ENCODE data around the gene B4GALT7.

Gene B4GALT7

DNA sequence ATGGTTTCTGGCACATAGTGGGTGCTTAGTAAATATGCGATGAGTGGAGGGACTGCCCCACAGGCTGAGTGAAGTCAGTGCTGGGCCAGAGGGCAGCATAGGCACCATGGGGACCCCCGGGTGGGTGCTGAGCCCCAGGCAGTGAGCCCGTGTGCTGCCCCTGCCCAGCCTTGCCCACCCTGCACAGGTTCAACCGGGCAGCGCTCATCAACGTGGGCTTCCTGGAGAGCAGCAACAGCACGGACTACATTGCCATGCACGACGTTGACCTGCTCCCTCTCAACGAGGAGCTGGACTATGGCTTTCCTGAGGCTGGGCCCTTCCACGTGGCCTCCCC, 7.2 kb downstream of the B4GALT7 start:
- no peak overlapping the region for H3K4me3 ChIP-seq (ENCODE audit: low read depth, low read length)
- in situ Hi-C loops (cut with HindIII; ENCODE audit: low sequenced_read_pairs): no loop called here
- TF ChIP-seq, protein P1, sequence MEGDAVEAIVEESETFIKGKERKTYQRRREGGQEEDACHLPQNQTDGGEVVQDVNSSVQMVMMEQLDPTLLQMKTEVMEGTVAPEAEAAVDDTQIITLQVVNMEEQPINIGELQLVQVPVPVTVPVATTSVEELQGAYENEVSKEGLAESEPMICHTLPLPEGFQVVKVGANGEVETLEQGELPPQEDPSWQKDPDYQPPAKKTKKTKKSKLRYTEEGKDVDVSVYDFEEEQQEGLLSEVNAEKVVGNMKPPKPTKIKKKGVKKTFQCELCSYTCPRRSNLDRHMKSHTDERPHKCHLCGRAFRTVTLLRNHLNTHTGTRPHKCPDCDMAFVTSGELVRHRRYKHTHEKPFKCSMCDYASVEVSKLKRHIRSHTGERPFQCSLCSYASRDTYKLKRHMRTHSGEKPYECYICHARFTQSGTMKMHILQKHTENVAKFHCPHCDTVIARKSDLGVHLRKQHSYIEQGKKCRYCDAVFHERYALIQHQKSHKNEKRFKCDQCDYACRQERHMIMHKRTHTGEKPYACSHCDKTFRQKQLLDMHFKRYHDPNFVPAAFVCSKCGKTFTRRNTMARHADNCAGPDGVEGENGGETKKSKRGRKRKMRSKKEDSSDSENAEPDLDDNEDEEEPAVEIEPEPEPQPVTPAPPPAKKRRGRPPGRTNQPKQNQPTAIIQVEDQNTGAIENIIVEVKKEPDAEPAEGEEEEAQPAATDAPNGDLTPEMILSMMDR (IDR thresholded peaks at IDR 0.05; ENCODE audit: low read depth, low read length, missing control alignments): no peak
- DNase-seq (ENCODE audit: low read depth): no peak

DNA sequence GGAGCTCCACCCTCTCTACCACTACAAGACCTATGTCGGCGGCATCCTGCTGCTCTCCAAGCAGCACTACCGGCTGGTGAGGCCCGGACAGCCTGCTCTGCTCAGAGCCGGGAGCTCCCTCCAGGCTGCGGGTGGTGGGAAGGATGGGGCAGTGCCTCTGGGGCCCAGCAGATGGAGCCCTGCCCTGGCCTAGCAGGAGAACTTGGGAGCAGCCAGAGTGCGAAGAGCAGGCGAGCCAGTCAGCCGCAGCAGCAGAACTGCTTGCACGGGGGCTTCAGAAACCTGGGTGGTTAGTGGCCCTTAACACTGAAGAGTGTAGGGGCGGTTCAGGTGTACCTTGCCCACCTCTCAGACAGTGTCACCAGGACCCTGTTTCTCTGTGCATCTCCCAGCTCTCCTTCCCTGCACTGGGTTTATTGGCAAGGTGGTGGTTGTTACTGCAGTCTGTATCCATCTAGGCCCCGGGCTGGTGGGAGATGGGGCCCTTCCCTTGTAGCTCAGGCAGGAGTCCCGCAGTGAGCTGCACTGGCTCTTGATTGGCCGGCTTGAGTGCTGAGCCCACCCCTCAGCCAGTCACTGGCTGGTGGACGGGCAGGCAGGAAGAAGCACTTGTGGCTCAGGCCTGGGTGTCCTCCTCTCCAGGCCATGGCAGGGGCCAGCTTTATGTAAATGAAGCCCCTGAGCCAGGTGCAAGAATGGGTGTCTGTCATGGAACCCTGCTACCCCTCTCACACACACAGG, 7.7 kb downstream of the B4GALT7 start:
- peak; percentile 63 for DNase-seq (ENCODE audit: low read depth)
- TF ChIP-seq, protein P1 (IDR thresholded peaks at IDR 0.05; ENCODE audit: low read depth, low read length, missing control alignments): peak; percentile 94
- in situ Hi-C loops (cut with HindIII; ENCODE audit: low sequenced_read_pairs): no loop called here
- H3K4me3 ChIP-seq (ENCODE audit: low read depth, low read length): no peak overlapping the region

DNA sequence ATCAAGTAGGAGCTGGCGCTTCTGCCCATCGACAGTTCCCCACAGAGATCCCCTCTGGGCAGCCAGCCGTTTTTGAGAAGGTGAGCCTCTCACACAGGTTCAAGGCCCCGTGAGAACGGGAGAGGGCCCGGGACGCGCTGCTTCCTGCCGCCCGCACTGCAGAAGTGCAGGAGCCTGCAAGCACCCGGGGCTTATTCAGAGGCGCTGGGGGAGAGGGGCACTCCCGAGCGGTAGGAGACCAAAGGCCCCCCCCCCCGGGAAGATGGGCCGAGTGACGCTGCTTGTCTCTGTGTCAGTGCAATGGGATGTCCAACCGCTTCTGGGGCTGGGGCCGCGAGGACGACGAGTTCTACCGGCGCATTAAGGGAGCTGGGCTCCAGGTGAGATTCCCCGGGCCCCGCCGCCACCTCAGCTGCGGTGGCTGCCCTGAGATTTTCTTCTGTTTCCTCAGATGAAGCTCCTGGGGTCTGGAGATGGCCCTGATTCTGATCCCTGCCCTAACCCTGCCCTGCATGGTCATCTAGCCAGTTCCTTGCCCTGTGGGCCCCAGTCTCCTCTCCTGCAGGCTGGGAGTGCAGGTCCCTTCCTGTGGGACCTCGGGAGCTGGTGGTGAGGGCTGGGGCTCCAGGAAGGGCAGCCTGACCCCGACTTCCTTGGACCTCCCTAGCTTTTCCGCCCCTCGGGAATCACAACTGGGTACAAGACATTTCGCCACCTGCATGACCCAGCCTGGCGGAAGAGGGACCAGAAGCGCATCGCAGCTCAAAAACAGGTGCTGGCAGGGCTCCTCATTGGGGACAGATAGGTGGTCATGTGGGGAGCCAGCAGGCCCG, 8.5 kb downstream of the B4GALT7 start:
- no peak overlapping the region for H3K4me3 ChIP-seq (ENCODE audit: low read depth, low read length)
- TF ChIP-seq, protein P1 (IDR thresholded peaks at IDR 0.05; ENCODE audit: low read depth, low read length, missing control alignments): no peak
- no peak for DNase-seq (ENCODE audit: low read depth)
- in situ Hi-C loops (cut with HindIII; ENCODE audit: low sequenced_read_pairs): no loop called here

DNA sequence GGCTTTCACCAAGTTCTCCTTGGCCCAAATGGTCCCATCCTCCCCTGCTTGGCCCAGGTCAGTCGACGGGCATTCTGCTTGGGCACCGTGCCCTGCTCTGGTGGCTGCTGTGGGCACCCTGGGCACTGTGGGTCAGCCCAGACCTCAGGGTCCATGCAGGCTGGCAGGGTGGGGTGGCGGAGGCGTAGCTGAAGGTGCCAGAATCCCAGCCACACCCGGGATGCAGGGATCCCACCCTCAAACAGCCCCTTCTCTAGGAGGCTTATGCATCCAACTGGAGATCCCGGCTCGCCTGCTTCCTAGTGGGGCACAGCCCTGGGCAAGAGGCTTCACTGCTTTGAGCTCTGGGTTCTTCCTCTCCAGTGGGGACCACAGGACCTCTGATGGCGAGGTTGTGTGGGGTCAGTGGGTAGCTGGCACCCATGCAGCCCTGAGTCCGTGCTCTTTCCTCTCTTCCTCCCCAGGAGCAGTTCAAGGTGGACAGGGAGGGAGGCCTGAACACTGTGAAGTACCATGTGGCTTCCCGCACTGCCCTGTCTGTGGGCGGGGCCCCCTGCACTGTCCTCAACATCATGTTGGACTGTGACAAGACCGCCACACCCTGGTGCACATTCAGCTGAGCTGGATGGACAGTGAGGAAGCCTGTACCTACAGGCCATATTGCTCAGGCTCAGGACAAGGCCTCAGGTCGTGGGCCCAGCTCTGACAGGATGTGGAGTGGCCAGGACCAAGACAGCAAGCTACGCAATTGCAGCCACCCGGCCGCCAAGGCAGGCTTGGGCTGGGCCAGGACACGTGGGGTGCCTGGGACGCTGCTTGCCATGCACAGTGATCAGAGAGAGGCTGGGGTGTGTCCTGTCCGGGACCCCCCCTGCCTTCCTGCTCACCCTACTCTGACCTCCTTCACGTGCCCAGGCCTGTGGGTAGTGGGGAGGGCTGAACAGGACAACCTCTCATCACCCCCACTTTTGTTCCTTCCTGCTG, 9.4 kb downstream of the B4GALT7 start:
- no peak overlapping the region for H3K4me3 ChIP-seq (ENCODE audit: low read depth, low read length)
- TF ChIP-seq, protein P1 (IDR thresholded peaks at IDR 0.05; ENCODE audit: low read depth, low read length, missing control alignments): no peak
- no peak for DNase-seq (ENCODE audit: low read depth)
- in situ Hi-C loops (cut with HindIII; ENCODE audit: low sequenced_read_pairs): no loop called here

DNA sequence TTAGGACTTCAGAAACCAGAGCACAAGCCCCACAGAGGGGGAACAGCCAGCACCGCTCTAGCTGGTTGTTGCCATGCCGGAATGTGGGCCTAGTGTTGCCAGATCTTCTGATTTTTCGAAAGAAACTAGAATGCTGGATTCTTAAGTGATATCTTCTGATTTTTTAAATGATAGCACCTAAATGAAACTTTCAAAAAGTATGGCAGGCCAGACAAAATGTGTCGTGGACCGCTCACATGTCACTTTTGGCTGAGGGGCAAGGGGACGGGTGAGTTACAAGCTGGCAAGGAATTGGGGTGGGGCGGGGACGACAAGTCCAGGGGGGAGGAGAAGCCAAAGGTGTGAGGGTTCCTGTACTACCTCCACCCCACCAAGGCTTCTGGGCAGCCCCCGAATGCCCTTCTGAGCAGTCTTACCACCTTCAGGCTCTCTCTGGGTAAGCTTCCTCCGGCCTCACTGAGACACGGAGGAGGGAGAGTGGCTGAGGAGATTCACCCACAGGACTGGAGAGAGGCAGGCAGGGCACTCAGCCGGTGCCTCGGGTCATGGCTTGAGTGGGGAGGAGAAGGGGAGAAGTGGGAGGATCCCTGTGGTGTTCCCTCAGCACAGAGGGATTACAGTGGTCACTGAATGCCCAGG, 10.3 kb downstream of the B4GALT7 start:
- no peak for DNase-seq (ENCODE audit: low read depth)
- TF ChIP-seq, protein P1 (IDR thresholded peaks at IDR 0.05; ENCODE audit: low read depth, low read length, missing control alignments): no peak
- in situ Hi-C loops (cut with HindIII; ENCODE audit: low sequenced_read_pairs): no loop called here
- H3K4me3 ChIP-seq (ENCODE audit: low read depth, low read length): no peak overlapping the region

Data from astrocyte of the cerebellum (primary cell).